T-helper 9 cell (primary cell): ENCODE data around the gene MBNL1.
"Not testable (repeated sequence)": the region's sequence is repeated elsewhere in the genome, so short reads cannot be mapped to it uniquely, and the experiment has no call there.

ENCODE experiments used
- DNase-seq: peaks from one replicate; pipeline ENCODE4 v3.0.0-alpha.2; 2020

MBNL1 gene

DNA sequence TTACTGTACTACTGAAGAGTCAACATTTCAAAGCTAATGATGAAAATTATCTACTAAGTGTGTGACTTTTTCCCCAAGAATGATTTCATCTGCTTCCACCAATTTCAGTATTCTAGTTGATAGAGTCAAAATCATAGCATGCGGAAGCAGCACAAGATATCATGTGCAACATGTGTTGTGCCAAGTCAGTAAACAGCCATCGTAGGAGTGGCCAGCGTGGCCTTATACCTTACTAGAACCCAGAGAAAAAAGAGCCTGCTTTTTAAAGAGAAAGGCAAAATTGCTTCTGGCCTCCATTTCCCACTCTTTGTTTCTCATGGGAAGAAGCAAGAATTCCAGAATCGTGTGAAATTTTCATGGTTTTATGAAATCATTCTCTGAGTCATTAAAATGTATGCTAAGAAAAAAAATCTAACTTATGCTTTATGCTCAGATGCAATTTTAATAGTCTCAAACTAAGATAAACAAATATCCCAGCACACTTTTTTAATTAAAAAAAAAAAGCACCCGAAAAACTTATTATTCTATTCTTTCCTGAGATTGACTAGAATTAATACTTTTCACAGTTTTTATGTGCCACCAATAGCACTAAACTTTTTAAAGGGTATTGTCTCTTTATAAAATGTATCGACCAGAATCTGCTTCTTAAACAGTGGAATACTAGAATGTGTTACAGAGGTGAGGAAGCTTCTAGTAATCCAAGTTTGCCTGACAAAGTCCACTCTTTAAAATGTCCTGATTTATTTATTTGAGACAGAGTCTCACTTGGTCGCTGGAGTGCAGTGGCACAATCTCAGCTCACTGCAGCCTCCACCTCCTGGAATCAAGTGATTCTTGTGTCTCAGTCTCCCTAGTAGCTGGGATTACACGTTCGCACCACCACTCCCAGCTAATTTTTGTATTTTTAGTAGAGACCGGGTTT, 87.3 kb downstream of the MBNL1 start:
- no peak for DNase-seq

DNA sequence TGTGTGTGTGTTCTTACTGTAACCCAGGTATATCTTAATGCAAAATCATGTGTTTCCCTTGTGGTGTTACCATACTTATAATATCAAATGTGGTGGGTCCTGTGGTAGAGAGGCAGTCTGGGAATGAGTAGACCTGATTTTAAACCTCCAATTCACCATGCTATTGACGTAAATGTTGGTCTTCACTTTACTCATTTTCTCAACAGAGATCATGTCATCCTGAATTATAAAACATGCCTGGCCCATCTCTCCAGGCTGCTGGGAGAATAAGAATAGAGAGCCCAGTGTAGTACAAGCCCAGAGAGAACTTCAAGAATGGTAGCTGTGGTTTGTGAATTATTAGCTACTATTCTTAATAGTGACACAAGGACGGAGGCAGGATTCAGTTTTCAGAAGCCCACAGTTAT, 88.1 kb downstream of the MBNL1 start:
- DNase-seq = no peak

DNA sequence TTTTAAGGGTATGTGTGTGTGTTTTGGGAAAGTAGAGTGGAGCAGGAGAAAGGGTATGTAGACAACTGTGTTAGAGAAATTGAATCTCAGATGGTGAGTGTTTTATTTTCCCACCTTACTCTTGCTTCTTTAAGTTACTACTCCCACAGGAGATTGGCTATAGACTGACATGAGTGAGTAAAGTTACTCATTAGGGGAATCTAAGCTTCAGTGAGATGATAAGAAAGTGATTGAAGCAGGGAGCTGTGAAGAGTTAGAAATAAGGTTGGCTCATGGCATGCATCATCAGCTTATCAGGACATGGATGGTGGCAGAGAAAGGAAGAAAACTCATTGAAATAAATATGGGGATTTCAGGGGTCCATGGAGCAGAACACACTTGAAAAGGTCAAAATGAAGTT, 88.9 kb downstream of the MBNL1 start:
- no peak for DNase-seq

DNA sequence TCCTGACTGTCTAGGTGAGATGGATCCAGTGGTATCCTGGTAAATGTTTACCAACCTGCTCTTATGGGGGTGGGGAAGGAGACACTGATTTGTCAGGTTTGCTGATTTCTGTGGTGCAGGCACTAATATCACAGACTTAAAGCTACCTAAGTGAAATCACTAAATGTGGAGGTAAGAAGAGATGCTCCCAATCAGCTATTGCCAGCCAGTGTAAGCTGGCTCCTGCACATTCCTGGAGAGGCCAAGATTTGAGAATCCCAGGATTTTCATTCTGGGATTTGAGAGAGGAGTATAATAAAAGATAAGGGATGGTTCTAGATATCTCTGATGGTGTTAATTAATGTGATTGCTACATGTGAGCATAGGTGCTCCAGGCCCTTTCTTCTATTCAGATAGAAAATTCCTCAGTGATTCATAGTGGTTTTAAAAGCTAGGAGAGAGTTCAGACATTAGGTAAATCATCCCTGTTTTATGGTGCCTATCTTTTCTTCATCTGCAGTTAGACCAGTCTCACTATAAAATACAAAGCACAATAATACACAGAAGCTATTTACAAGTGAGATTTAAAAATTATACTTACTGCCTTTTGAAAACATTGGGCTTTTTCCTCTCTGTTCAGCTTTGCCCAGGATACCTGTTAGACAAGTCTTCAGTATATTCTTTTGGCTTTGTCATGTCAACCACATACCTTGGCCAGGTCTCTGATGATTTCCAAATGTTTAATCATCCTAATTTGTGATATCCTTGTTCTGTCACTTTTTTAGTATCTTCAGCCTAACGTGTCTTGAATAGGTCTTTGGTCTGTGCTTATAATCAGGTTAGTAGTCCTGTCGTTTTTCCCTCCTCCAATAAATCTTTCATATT, 90.9 kb downstream of the MBNL1 start:
- DNase-seq = no peak

DNA sequence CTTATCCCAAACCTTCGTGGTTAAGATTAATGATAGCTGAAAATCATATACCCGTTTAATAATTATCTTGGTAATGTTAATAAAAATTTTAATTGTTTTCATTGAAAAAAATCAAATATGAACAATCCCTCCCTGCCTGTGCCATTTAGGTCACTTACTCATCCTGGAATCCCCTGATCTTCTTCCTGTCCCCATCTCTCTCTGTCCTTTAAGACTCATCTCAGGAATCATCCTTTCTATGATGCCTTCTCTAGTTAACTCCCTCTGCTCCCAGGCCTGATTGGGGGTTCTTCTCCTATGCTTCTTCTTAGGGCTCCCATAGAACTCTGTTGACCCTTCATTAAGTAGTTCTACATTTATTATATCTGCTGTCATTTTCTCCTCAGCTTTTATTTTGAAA, 91.6 kb downstream of the MBNL1 start:
- DNase-seq = no peak

DNA sequence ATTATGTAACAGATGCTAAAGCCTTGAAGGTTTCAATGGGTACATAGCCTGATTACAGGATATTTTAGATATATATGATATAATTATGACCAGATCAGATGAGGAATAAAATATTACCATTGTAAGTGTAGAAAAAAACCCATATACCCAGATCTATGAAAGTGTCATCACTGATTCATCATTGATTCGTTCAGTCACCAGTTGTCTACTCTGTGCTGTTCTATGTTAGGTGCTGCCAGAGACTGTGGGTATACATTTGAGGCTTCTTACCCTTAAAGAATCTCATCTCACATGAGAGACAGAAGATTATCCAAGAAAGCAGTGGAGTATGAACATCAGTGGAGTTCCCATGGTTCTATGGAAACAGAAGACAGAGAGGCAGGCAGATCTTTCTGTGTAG, 92.2 kb downstream of the MBNL1 start:
- DNase-seq = no peak

DNA sequence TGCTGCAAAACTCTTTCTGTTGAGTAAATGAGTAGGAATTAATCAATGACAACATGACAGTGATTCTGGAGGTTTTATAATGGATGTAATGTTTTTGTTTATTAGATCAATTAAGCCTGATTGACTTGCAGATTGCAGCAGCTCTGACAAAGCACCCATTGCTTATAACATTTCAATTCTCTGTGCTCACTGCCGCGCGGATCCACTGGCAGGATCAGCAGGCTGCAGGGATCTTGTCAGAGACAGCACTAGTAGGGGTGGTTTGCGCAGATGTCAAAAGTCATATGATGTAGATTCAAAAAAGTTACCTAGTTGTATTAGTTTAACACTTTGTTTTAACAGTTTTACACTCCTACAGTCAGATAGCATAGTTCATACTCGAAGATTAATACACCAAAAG, 93.4 kb downstream of the MBNL1 start:
- DNase-seq = no peak

DNA sequence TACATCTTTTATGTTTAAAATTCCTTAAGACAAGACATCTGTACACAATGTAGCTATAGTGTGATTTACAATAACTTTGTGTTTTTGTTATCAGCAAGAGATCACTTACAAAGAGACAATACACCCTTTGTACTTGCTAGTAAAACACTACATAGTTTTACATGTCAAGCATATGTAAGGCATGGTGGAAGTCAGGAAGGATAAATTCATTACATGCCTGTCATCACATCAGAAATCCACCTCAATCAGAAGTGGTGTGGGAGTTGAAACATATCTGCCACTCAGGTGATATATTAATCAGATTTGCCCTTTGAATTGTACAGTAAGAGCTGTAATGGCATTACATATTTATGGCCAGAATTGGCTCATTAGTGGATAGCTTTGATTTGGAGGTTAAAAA, 95.5 kb downstream of the MBNL1 start:
- DNase-seq = no peak

DNA sequence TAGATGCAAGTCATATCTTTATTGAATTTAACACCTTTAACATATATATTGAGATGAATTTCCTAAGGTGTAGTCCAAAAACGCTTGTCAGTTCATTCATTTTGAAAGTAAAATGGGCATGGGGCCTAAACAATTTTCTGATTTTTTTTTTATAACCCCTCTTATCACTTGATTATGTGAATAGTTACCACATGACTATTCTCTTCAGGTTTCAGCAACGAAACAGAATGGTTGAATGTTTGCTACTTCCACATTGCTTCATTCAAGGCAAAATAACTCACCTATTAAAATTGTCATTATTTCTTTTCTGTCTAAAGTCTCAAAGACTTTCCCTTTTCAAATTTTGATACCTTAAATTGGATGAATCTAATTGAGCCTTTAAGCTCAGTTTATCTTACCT, 96.4 kb downstream of the MBNL1 start:
- no peak for DNase-seq

DNA sequence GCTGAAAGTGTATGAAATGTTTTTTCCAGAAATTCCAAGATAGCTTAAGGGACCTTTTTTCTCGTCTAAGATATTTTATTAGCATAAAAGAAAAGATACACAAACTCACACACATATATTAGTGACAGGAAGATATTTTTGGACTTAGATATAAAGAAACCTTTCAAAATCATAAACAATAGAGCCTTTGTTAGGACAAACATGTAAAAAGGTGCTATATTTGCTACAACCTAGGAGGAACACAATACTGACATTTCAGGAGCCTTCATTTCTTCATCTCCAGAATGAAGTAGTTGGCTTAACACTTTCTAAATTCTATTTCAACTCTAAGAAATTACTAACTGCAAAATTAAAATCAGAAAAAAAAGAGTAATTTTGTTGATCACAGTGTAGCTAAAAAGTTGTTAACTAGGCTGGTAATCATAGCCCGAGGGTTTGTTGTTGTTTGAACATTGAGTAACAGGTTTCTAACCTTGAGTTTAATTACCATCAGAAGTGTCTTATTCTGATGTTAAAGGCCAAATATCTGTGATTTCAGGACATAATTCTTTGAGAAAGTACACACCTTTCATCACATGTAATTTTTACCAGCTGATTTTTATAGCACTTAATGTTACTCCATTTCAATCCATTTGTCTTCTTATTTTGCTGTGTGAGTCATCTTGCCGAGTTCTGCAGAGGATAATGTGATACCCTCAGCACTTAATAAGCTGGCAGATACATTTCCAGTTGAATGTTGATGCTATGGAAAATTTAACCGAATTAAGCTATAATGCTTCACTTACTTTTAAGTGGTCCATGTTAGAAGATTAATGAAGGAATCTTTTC, 97.3 kb downstream of the MBNL1 start:
- no peak for DNase-seq

DNA sequence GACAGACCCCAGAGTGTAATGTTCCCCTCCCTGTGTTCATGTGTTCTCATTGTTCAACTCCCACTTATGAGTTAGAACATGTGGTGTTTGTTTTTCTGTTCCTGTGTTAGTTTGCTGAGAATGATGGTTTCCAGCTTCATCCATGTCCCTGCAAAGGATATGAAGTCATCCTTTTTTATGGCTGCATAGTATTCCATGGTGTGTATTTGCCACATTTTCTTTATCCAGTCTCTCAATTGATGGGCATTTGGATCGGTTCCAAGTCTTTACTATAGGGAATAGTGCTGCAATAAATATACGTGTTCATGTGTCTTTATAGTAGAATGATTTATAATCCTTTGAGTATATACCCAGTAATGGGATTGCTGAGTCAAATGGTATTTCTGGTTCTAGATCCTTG, 98.5 kb downstream of the MBNL1 start:
- not testable (repeated sequence) for DNase-seq

DNA sequence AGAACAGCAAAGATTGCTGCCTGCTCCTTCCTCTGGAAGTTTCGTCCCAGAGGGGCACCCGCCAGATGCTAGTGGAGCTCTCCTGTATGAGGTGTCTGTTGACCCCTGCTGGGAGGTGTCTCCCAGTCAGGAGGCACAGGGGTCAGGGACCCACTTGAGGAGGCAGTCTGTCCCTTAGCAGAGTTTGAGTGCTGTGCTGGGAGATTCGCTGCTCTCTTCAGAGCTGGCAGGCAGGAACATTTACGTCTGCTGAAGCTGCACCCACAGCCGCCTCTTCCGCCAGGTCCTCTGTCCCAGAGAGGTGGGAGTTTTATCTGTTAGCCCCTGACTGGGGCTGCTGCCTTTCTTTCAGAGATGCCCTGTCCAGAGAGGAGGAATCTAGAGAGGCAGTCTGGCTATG, 103.9 kb downstream of the MBNL1 start:
- not testable (repeated sequence) for DNase-seq

DNA sequence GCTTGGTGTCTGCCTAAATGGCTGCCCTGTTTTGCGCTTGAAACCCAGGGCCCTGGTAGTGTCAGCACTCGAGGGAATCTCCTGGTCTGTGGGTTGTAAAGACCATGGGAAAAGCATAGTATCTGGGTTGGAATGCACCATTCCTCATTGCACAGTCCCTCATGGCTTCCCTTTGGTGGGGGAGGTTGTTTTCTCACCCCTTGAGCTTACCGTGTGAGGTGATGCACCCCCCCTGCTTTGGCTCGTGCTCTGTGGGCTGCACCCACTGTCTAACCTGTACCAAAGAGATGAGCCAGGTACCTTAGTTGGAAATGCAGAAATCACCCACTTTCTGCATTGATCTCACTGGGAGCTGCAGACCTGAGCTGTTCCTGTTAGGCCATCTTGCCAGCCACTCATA, 104.7 kb downstream of the MBNL1 start:
- no peak for DNase-seq

DNA sequence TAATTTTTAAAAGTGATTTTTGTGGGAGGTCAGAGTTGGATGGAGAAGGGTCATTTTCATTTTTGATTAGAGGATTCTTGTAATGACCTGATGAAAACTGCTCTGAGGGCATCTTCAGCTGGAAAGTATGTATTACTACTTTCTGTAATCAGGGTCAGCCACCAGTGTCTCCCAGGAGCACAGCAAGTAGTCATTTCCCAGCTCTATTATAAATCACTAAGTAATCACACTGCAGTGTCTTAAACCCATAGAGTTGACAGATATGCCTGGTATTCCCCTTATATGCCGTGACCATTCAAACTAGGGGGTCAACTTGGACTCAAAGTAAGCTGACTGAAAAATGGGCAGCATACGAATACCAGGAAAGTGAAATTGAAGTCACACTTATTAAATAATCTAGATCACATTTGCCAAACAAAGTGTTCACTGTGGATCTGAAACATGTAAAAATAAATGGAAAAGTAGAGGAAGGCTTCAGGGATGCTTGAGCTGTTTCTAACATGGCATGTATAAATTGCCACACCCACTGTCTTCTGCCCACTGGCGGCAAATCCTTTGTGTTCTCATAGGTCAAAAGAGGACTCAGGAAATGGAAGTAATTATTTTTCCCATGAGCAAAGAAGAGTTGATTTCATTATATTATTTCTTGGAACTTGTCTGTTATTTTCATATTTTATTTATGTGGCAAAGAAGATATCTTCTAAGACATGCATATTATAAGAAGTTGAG, 105.7 kb downstream of the MBNL1 start:
- no peak for DNase-seq

DNA sequence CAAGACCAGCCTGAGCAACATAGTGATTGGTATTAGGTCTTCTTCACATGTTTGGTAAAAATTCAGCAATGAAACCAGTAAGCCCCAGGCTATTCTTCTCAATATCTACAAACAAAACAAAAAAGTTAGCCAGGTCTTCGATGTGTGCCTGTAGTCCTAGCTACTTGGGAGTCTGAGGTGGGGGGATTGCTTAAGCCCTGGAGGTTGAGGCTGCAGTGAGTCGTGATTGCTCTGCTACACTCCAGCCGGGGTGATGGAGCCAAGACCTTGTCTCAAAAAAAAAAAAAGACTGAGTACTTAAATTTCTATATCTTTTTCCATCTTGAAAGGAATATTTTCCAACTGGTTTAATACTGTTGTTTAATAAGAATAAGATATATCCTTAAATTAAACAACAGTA, 106.8 kb downstream of the MBNL1 start:
- no peak for DNase-seq

DNA sequence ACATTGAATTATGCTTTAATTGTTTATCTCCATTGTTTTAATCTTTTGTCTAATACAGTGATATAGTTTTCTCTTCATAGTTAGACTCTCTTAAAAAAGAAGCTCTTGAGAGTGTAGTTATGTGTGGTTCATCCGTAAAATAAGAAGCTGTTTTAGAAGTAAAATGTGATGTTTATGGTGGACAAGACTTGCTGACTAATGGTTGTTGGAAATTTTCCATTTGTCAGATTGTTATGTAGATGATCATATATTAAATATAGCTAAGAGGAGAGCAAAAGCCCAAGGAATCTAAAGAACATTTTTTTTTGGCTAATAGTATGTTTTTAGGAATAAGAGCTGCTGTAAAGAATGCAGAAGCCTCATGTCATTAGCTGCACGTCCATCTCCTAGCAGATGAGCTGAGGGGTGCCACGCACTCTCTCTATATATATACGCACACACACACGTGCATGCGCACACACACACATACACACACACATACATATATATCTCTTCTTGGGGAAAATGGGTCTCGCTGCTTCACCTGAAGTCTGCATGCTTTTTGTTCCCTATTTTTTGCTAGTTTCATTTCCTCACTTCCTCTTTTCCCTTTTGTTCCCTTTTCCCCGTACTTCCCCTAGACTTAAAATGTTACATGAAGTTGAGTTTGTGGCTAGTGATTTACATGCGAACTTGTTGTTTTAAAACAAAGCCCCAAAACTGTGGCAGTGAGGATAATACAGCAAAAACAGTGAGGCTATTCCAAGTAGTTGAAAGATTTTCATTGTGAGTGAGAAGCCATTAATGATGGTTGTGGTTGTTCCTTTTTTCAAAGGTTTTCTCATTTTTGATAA, 107.8 kb downstream of the MBNL1 start:
- DNase-seq = no peak

DNA sequence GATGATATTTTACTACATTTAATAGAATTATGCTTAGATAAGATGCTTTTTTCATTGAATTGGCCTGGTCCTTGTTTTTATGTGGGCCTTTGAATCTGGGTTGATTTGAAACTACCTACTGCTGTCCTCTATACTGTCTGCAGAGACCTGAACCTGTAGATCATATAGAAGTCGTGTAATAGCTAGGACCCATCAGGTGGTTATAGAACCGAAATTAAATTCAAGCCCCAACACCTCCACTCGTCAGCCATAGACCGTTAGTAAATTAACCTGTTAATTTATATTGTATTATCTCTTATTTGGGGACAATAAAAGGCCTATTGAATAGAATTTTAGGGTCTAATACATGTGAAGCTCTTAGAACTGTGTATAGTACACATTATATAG, 108.4 kb downstream of the MBNL1 start:
- no peak for DNase-seq

DNA sequence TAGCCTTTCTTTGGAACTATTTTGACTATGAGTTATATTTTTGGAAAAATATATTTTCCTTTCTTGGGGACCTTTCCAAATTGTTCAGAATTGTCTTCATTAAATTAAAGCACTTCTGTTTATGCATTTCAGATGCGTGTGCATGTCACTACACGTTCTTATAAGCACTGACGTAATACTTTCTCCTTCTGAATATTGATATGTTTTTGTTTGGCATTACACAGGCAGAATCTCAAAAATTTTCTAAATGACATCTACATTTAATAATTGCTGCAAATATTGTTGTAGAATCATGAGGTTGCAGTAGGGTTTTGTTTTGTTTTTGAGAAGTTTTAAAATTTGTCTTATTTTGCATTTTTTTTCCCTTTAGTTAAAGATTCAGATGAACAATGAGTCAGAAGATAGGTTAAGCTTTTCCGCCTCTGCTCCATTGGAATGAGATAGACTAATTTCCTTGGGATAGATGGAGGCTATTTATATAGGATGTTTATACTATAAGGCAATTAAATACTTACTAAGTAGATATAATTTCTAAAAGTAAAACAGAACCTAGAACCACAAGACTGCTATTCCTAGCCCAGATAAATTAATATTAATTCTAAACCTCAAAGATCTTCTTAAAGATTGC, 110.8 kb downstream of the MBNL1 start:
- no peak for DNase-seq

DNA sequence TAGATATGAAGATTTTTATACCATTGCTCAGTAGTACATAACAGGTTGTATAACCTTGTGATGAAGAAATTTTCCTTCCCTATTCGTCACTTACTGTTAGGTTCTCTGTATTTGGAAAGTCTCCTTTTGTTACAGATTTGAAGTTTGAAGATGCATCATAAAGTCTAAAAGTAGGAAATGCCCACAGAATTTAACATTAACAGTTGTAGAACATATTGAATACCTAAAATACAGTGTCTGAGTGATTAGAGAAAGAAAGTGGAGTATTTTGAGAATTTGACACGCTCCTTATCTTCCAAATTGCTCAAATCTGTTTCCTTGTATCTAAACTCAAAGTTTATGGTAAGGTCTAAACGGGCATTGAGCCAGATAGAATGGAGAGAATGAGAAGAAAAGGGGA, 111.3 kb downstream of the MBNL1 start:
- DNase-seq = no peak

DNA sequence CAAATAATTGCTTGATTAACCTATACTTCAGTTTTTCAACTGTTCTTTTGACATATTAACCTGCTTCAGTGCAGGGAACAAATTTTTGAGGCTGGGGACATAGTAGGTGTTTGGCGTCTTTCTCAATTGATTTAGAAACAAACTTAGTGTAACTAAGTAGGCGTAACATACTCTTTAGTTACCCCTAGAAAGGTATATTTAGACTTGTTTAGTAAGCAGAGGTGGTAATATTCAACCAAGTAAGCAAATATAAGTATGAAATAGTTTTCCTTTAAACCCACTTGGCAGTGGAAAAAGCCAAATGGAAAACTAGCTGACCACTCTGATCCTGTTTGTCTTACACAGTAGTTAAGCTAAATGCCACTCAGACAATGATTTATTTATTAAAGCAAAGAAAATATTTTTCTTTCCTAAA, 113.2 kb downstream of the MBNL1 start:
- DNase-seq = no peak
